Loucy (cell line): ENCODE data around the gene RCAN3.

Source experiments
- H2AFZ ChIP-seq: fragments of 200-600 bp; sonication (generic); 2 replicates; pipeline ENCODE4 v1.6.0; 2016; ENCODE audit warnings: antibody characterized with exemption, mild to moderate bottlenecking, low read length, moderate library complexity
- H3F3A ChIP-seq: fragments of 200-600 bp; 2 replicates; pipeline ENCODE4 v1.6.0; 2016; ENCODE audit warnings: antibody characterized with exemption, low read depth, mild to moderate bottlenecking
- H3K27me3 ChIP-seq: fragments of 200-600 bp; sonication (generic); 2 replicates; pipeline ENCODE4 v1.6.1; 2014; ENCODE audit warnings: low read length, mild to moderate bottlenecking; ENCODE audit not compliant: insufficient read depth, poor library complexity, severe bottlenecking
- H3K36me3 ChIP-seq: fragments of 200-600 bp; sonication (generic); 2 replicates; pipeline ENCODE4 v1.6.1; 2016; ENCODE audit warnings: low read length; ENCODE audit not compliant: insufficient read depth
- H3K4me1 ChIP-seq: fragments of 200-600 bp; sonication (generic); 2 replicates; pipeline ENCODE4 v1.5.1; 2014; ENCODE audit warnings: low read length, mild to moderate bottlenecking; ENCODE audit not compliant: insufficient read depth, poor library complexity, severe bottlenecking
- H3K4me2 ChIP-seq: fragments of 200-600 bp; sonication (generic); 2 replicates; pipeline ENCODE4 v1.6.0; 2014; ENCODE audit warnings: antibody characterized with exemption, low read length, low read depth, mild to moderate bottlenecking; ENCODE audit not compliant: poor library complexity, severe bottlenecking
- H3K4me3 ChIP-seq: fragments of 200-600 bp; sonication (generic); 2 replicates; pipeline ENCODE4 v1.5.1; 2014; ENCODE audit warnings: low read length, mild to moderate bottlenecking, mixed read lengths; ENCODE audit not compliant: poor library complexity, severe bottlenecking
- H3K79me2 ChIP-seq: fragments of 200-600 bp; sonication (generic); 2 replicates; pipeline ENCODE4 v1.6.1; 2014; ENCODE audit warnings: low read length; ENCODE audit not compliant: insufficient read depth
- H3K9ac ChIP-seq: fragments of 200-600 bp; sonication (generic); 2 replicates; pipeline ENCODE4 v1.6.0; 2014; ENCODE audit warnings: mild to moderate bottlenecking, low read depth, low read length, moderate library complexity; ENCODE audit not compliant: poor library complexity, severe bottlenecking
- H3K9me2 ChIP-seq: fragments of 200-600 bp; sonication (generic); replicated peaks from 2 replicates; pipeline ENCODE4 v1.6.1; 2016; ENCODE audit warnings: low read depth, low read length, mixed read lengths
- H3K9me3 ChIP-seq: fragments of 200-600 bp; sonication (generic); 2 replicates; pipeline ENCODE4 v1.6.1; 2014; ENCODE audit warnings: mild to moderate bottlenecking, antibody characterized with exemption, low read length, low read depth; ENCODE audit not compliant: insufficient read depth
- H4K20me1 ChIP-seq: fragments of 200-600 bp; sonication (generic); 2 replicates; pipeline ENCODE4 v1.6.0; 2014; ENCODE audit warnings: antibody characterized with exemption, low read length, mild to moderate bottlenecking; ENCODE audit not compliant: insufficient read depth, poor library complexity, severe bottlenecking
- CTCF ChIP-seq: fragments of 200-600 bp; sonication (generic); conservative IDR thresholded peaks from 2 replicates; pipeline ENCODE4 v1.5.1; 2014; ENCODE audit warnings: mild to moderate bottlenecking, antibody characterized with exemption, low read length
- EZH2phosphoT487 ChIP-seq: fragments of 200-600 bp; IDR thresholded peaks from 2 replicates; pipeline ENCODE4 v1.6.1; 2018; ENCODE audit warnings: antibody characterized with exemption, mild to moderate bottlenecking, moderate library complexity, borderline replicate concordance

Gene RCAN3

GRCh38 chr1:24505816-24506215, 3.2 kb downstream of the RCAN3 start:
- Histone ChIP-seq H3K4me2 (peak overlapping the region; percentile 57), H3K9ac (no peak overlapping the region), H3K36me3 (no peaks in the 10 kb centered on the region), H3K9me3 (no peaks in the 10 kb centered on the region), H3K4me1 (peaks cover 62% of the 10 kb centered on the region), H3K79me2 (peaks cover 69% of the 10 kb centered on the region), H3K4me3 (peak overlapping the region; percentile 33), H3K9me2 (no peaks in the 10 kb centered on the region), H2AFZ (no peak overlapping the region), H3K27me3 (no peaks in the 10 kb centered on the region), H3F3A (0 out of 2 replicates have a peak, but pooled peaks cover 3% of the 10 kb centered on the region), H4K20me1 (peaks cover 8% of the 10 kb centered on the region)
- TF ChIP-seq CTCF, result no peak
- no peak for TF ChIP-seq EZH2phosphoT487

GRCh38 chr1:24506691-24507381, 4.2 kb downstream of the RCAN3 start:
- no peaks in the 10 kb centered on the region for H3K36me3 ChIP-seq
- peaks cover 76% of the 10 kb centered on the region for H3K79me2 ChIP-seq
- TF ChIP-seq CTCF, result no peak
- no peak for TF ChIP-seq EZH2phosphoT487
- no peaks in the 10 kb centered on the region for H3K27me3 ChIP-seq
- H3K9ac ChIP-seq, result peak overlapping the region; percentile 30
- H3K9me2 ChIP-seq, result no peaks in the 10 kb centered on the region
- peaks cover 8% of the 10 kb centered on the region for H4K20me1 ChIP-seq
- H3K4me1 ChIP-seq, result peaks cover 53% of the 10 kb centered on the region
- H3F3A ChIP-seq, result no peaks in the 10 kb centered on the region
- no peaks in the 10 kb centered on the region for H3K9me3 ChIP-seq
- H3K4me2 ChIP-seq, result peak overlapping the region; percentile 57
- no peak overlapping the region for H2AFZ ChIP-seq
- H3K4me3 ChIP-seq, result peak overlapping the region; percentile 33

GRCh38 chr1:24507405-24507804, 4.8 kb downstream of the RCAN3 start:
- no peak overlapping the region for H2AFZ ChIP-seq
- H3K9ac ChIP-seq, result peak overlapping the region; percentile 30
- H3K4me2 ChIP-seq, result peak overlapping the region; percentile 57
- H3K4me1 ChIP-seq, result peaks cover 51% of the 10 kb centered on the region
- no peak for TF ChIP-seq EZH2phosphoT487
- no peak for TF ChIP-seq CTCF
- peak overlapping the region; percentile 33 for H3K4me3 ChIP-seq
- H3K9me3 ChIP-seq, result no peaks in the 10 kb centered on the region
- H4K20me1 ChIP-seq, result peaks cover 8% of the 10 kb centered on the region
- H3K27me3 ChIP-seq, result no peaks in the 10 kb centered on the region
- H3K79me2 ChIP-seq, result peaks cover 79% of the 10 kb centered on the region
- H3F3A ChIP-seq, result no peaks in the 10 kb centered on the region
- H3K36me3 ChIP-seq, result no peaks in the 10 kb centered on the region
- no peaks in the 10 kb centered on the region for H3K9me2 ChIP-seq
